ENCODE data around the gene ASB4. TPM values are rescaled to one million over a fixed set of nuclear protein-coding genes. Genes with fewer than 3 reads are reported as not detected.

Gene ASB4
- total and polyA plus RNA-seq, 2 donors (not counting 3 experiments of a cell fraction or from before 2014, with no cell fraction given): not detected

DNA sequence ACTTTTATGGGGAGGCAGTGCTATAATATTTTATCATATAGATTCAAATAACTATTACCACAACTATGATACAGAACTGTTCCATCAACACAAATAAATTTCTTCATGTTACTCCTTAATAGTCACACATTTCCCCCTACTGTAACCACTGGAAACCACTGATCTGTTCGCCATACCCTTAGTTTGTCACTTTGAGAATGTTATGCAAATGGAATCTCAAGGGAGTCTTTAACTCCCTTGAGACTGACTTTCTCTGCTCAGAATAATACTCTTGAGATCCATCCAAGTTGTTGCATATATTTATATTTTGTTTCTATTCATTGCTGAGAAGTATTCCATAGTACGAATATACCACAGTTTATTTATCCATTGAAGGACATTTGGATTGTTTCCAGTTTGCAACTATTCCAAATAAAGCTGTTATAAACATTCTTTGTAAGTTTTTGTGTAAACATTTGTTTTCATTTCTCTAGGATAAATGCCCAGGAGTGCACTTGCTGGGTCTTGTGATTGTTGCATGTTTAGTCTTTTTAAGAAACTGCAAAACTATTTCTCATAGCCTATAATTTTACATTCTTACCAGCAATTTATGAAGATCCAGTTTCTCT lies 31.2 kb upstream of the ASB4 start:
- ChIA-PET POLR2A (no interaction called here), CTCF (no interaction called here)
- peaks cover 0 to 8% of the 10 kb centered on the region in 2 experiments for H3K27me3 ChIP-seq (ENCODE audit: control insufficient read depth in 2 of 2, insufficient read depth in 2 of 2, low read length in 2 of 2)
- intact Hi-C loops (cut with micrococcal nuclease) (no loop called here), dilution Hi-C loops (cut with MboI; ENCODE audit: extremely low pct_ligation_motif_present, low sequenced_read_pairs) (no loop called here)
- TF ChIP-seq MYC (IDR thresholded peaks at IDR 0.05; ENCODE audit: low read depth, low read length): no peak
- no peak for TF ChIP-seq EZH2 (IDR thresholded peaks at IDR 0.05; ENCODE audit: borderline replicate concordance, low read depth, low read length, severe bottlenecking)
- TF ChIP-seq GATA2 (IDR thresholded peaks at IDR 0.05; ENCODE audit: insufficient read depth, insufficient read length, low read depth, low read length): no peak
- TF ChIP-seq POLR2A (IDR thresholded peaks at IDR 0.05; ENCODE audit: low read depth, low read length): no peak
- TF ChIP-seq, protein P1, sequence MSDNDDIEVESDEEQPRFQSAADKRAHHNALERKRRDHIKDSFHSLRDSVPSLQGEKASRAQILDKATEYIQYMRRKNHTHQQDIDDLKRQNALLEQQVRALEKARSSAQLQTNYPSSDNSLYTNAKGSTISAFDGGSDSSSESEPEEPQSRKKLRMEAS (IDR thresholded peaks at IDR 0.05; ENCODE audit: insufficient read depth, insufficient read length): no peak
- TF ChIP-seq JUN (IDR thresholded peaks at IDR 0.05; ENCODE audit: borderline replicate concordance, insufficient read depth, insufficient read length, low read depth): no peak
- TF ChIP-seq, protein P2, sequence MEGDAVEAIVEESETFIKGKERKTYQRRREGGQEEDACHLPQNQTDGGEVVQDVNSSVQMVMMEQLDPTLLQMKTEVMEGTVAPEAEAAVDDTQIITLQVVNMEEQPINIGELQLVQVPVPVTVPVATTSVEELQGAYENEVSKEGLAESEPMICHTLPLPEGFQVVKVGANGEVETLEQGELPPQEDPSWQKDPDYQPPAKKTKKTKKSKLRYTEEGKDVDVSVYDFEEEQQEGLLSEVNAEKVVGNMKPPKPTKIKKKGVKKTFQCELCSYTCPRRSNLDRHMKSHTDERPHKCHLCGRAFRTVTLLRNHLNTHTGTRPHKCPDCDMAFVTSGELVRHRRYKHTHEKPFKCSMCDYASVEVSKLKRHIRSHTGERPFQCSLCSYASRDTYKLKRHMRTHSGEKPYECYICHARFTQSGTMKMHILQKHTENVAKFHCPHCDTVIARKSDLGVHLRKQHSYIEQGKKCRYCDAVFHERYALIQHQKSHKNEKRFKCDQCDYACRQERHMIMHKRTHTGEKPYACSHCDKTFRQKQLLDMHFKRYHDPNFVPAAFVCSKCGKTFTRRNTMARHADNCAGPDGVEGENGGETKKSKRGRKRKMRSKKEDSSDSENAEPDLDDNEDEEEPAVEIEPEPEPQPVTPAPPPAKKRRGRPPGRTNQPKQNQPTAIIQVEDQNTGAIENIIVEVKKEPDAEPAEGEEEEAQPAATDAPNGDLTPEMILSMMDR (IDR thresholded peaks at IDR 0.05; ENCODE audit: extremely low read depth in 1 of 2, insufficient read depth in 1 of 2, low read depth in 1 of 2, low read length in 2 of 2): no peak
- TF ChIP-seq FOS (IDR thresholded peaks at IDR 0.05; ENCODE audit: borderline replicate concordance, insufficient read depth, low read length): no peak
- TF ChIP-seq POLR2AphosphoS5 (IDR thresholded peaks at IDR 0.05; ENCODE audit: insufficient read depth, low read depth, low read length): no peak
- FAIRE-seq: no peak
- no peak overlapping the region for H3K4me3 ChIP-seq (replicated peaks in 1 of 3; ENCODE audit: insufficient read depth in 1 of 3, low read depth in 1 of 3, low read length in 3 of 3)
- H2AFZ ChIP-seq (ENCODE audit: low read depth, low read length): no peak overlapping the region
- no peaks in the 10 kb centered on the region for H3K4me1 ChIP-seq (ENCODE audit: control insufficient read depth, extremely low read depth, insufficient read depth, low read length)
- H4K20me1 ChIP-seq (replicated peaks; ENCODE audit: control insufficient read depth, extremely low read depth, insufficient read depth, low read length): no peaks in the 10 kb centered on the region
- no peaks in the 10 kb centered on the region for H3K9me1 ChIP-seq (replicated peaks; ENCODE audit: control insufficient read depth, extremely low read depth, insufficient read depth, low read length)
- no peaks in the 10 kb centered on the region for H3K36me3 ChIP-seq (ENCODE audit: control insufficient read depth in 2 of 2, extremely low read depth in 1 of 2, insufficient read depth in 2 of 2, low read length in 2 of 2)
- DNase-seq (ENCODE audit: low read depth, low spot score): no peak
- H3K9ac ChIP-seq (replicated peaks; ENCODE audit: extremely low read depth, insufficient read depth, low read length): no peak overlapping the region
- no peaks in the 10 kb centered on the region for H3K9me3 ChIP-seq (replicated peaks; ENCODE audit: control insufficient read depth, insufficient read depth, low read length)
- no peak overlapping the region for H3K27ac ChIP-seq (ENCODE audit: insufficient read depth, low read depth, low read length)
- no TSS peak for BruUV-seq (replicated peaks)
- H3K4me2 ChIP-seq (ENCODE audit: insufficient read depth, low read length): no peak overlapping the region
- H3K79me2 ChIP-seq (ENCODE audit: control insufficient read depth, insufficient read depth, low read length): no peaks in the 10 kb centered on the region

Measured in endothelial cell of umbilical vein (primary cell).